ENCODE measurements around the gene STX7.
"Not testable (repeated sequence)": the region's sequence is repeated elsewhere in the genome, so short reads cannot be mapped to it uniquely, and the experiment has no call there.

Gene STX7

GRCh38 chr6:132512638-132513632, at the start of gene STX7:
Gene STX7, minus strand, starts transcription at chr6:132513116. Its CDS starts 9,586 bp downstream, at chr6:132503530.
- peak; percentile 87 for DNase-seq

GRCh38 chr6:132560087-132560486, 47.2 kb upstream of the STX7 start:
- not testable (repeated sequence) for DNase-seq

GRCh38 chr6:132552372-132552771, 39.5 kb upstream of the STX7 start, which contains the start of gene TAAR8:
Gene TAAR8, plus strand, starts transcription at chr6:132552672. Its CDS starts 21 bp downstream, at chr6:132552693.
- no peak for DNase-seq

GRCh38 chr6:132551214-132551613, 38.3 kb upstream of the STX7 start:
- DNase-seq, result no peak

GRCh38 chr6:132548746-132549463, 36.0 kb upstream of the STX7 start:
- DNase-seq, result no peak

GRCh38 chr6:132544826-132545225, 31.9 kb upstream of the STX7 start:
- no peak for DNase-seq

- no peak for DNase-seq
Measured at GRCh38 chr6:132537977-132538376, 25.1 kb upstream of the STX7 start, which contains the start of gene TAAR9. Gene TAAR9, plus strand, starts transcription at chr6:132538277. Its CDS starts 13 bp downstream, at chr6:132538290.

GRCh38 chr6:132537145-132537544, 24.2 kb upstream of the STX7 start:
- DNase-seq, result no peak

- not testable (repeated sequence) for DNase-seq
Measured at GRCh38 chr6:132534546-132534945, 21.6 kb upstream of the STX7 start.

- peak; percentile 47 for DNase-seq
Measured at GRCh38 chr6:132530293-132530974, 17.5 kb upstream of the STX7 start.

- DNase-seq, result peak; percentile 67
Measured at GRCh38 chr6:132527791-132528190, 14.9 kb upstream of the STX7 start.

- DNase-seq, result peak; percentile 5
Measured at GRCh38 chr6:132526461-132526860, 13.5 kb upstream of the STX7 start.

GRCh38 chr6:132525866-132526265, 12.9 kb upstream of the STX7 start:
- DNase-seq, result no peak

GRCh38 chr6:132524646-132525045, 11.7 kb upstream of the STX7 start:
- no peak for DNase-seq

- peak; percentile 49 for DNase-seq
Measured at GRCh38 chr6:132520953-132521352, 8.0 kb upstream of the STX7 start.

GRCh38 chr6:132515386-132515785, 2.5 kb upstream of the STX7 start:
- no peak for DNase-seq

- no peak for DNase-seq
Measured at GRCh38 chr6:132513831-132514545, 1.1 kb upstream of the STX7 start.

GRCh38 chr6:132512342-132512637, 626 bp downstream of the STX7 start:
- no peak for DNase-seq

- DNase-seq, result no peak
Measured at GRCh38 chr6:132511831-132512220, 1.1 kb downstream of the STX7 start.

GRCh38 chr6:132511210-132511830, 1.6 kb downstream of the STX7 start:
- peak; percentile 49 for DNase-seq

GRCh38 chr6:132506869-132507808, 5.8 kb downstream of the STX7 start:
- DNase-seq, result no peak

Measured in HCEC 1CT (cell line).